Mucosa of stomach (tissue), 1 donor: ENCODE measurements around the gene NAA11.

Experiments
- H3K27me3 ChIP-seq: one replicate; pipeline ENCODE4 v1.7.0; 2013; ENCODE audit warnings: mild to moderate bottlenecking, low read length; ENCODE audit not compliant: control insufficient read depth, insufficient read depth
- H3K36me3 ChIP-seq: one replicate; pipeline ENCODE4 v1.7.0; 2013; ENCODE audit warnings: low read length; ENCODE audit not compliant: control insufficient read depth, insufficient read depth
- H3K4me1 ChIP-seq: one replicate; pipeline ENCODE4 v1.7.0; 2013; ENCODE audit warnings: mild to moderate bottlenecking, low read length; ENCODE audit not compliant: control insufficient read depth, insufficient read depth
- H3K4me3 ChIP-seq: one replicate; pipeline ENCODE4 v1.7.0; 2013; ENCODE audit warnings: low read length
- H3K9ac ChIP-seq: one replicate; pipeline ENCODE4 v1.7.0; 2013; ENCODE audit warnings: mild to moderate bottlenecking, low read length, moderate library complexity
- H3K9me3 ChIP-seq: one replicate; pipeline ENCODE4 v1.7.0; 2013; ENCODE audit warnings: mild to moderate bottlenecking, low read length, moderate library complexity; ENCODE audit not compliant: control insufficient read depth
- donor health status: Pancreatic carcinoma.

Gene NAA11

GRCh38 chr4:79338148-79338547 is 12.3 kb upstream of the NAA11 start:
- Histone ChIP-seq H3K4me3 (no peak overlapping the region), H3K9ac (no peak overlapping the region), H3K36me3 (no peaks in the 10 kb centered on the region), H3K9me3 (no peaks in the 10 kb centered on the region), H3K4me1 (no peaks in the 10 kb centered on the region), H3K27me3 (no peaks in the 10 kb centered on the region)

DNA sequence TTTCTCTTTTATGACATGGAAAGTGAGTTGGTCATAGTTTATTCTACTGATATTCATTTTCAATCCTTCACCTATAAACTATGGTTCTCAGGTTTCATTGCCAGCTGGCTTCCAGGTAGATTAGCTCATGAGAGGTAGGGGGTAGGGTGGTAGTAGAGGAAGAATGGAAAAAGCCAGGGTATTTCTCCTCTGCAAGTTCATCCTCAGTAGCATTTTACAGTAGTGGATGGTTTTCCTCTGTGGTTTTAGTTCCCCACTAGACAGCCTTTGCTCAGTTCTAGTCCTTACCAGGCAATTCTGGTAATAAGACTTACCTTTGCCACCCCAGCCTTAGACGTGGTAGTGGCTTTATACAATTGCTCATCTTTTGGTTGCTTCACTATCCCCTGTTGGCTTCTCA is 8.9 kb upstream of the NAA11 start:
- no peaks in the 10 kb centered on the region for H3K27me3 ChIP-seq
- H3K9me3 ChIP-seq: no peaks in the 10 kb centered on the region
- no peak overlapping the region for H3K9ac ChIP-seq
- H3K36me3 ChIP-seq: no peaks in the 10 kb centered on the region
- H3K4me1 ChIP-seq: no peaks in the 10 kb centered on the region
- H3K4me3 ChIP-seq: no peak overlapping the region

- no peaks in the 10 kb centered on the region for H3K36me3 ChIP-seq
- no peak overlapping the region for H3K4me3 ChIP-seq
- H3K9me3 ChIP-seq: no peaks in the 10 kb centered on the region
- no peak overlapping the region for H3K9ac ChIP-seq
- no peaks in the 10 kb centered on the region for H3K27me3 ChIP-seq
- H3K4me1 ChIP-seq: no peaks in the 10 kb centered on the region
Observed at GRCh38 chr4:79334341-79334740, 8.5 kb upstream of the NAA11 start.

- no peaks in the 10 kb centered on the region for H3K36me3 ChIP-seq
- H3K9ac ChIP-seq: no peak overlapping the region
- H3K4me3 ChIP-seq: no peak overlapping the region
- no peaks in the 10 kb centered on the region for H3K9me3 ChIP-seq
- H3K4me1 ChIP-seq: no peaks in the 10 kb centered on the region
- H3K27me3 ChIP-seq: no peaks in the 10 kb centered on the region
Observed at GRCh38 chr4:79331126-79331876, 5.4 kb upstream of the NAA11 start.

DNA sequence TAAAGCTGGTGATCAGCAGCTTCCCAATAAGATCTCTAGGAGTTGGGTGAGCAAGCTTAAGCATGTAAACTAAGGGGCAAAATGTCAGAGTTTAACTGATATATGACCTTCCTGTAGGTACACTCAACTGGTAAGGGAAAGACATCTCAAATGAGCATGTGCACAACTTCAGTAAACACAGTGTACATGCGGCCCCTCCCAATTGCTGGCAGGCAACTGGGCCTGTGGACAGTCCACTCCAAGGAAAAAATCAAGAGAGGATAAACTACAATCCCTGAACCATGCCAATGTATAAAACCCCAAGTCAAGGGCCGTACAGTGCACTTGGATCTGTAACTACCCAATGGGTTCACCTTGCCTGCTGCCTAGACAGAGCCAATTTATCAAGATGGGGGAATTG is 4.9 kb upstream of the NAA11 start:
- no peak overlapping the region for H3K9ac ChIP-seq
- H3K4me3 ChIP-seq: no peak overlapping the region
- no peaks in the 10 kb centered on the region for H3K9me3 ChIP-seq
- H3K4me1 ChIP-seq: no peaks in the 10 kb centered on the region
- H3K36me3 ChIP-seq: no peaks in the 10 kb centered on the region
- H3K27me3 ChIP-seq: no peaks in the 10 kb centered on the region

DNA sequence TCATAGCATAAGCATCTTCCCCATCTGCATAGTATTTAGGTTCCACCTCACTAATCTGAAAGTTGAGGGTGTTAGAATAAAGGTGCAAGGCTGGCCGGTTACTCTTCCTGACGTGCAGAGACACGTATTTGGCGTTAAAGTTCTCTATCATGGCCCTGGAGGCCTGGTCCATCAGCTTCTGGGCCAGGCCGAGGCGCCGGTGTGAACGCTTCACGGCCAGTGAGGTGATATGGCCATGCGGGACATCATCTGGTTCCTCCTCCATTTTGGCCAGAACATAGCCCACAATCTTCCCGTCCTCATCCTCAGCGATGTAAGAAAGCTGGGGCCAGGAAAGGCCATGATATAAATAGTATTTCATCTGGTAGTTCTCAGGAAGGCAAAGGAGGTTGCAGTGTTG is 425 bp downstream of the NAA11 start:
- H3K4me3 ChIP-seq: no peak overlapping the region
- no peaks in the 10 kb centered on the region for H3K9me3 ChIP-seq
- no peaks in the 10 kb centered on the region for H3K36me3 ChIP-seq
- no peaks in the 10 kb centered on the region for H3K4me1 ChIP-seq
- H3K27me3 ChIP-seq: no peaks in the 10 kb centered on the region
- H3K9ac ChIP-seq: no peak overlapping the region

DNA sequence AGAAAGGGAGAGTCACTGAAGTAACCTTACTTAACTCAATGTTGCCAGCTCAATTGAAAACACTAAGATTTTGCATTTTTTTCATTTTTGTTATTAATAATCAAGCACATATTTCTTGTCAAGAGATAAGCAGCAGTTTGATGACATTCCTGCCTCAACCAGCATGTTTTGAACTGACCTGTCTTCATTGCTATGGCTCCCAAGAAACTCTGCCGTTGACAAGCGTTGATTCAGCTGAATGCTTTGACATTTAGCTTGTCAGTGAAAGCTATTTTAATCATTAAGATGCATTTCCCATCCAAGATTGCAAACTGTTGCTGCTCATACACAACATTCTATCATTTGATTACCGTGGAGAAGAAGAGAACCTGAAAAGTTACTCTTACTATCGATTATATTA is 5.9 kb downstream of the NAA11 start:
- H3K4me3 ChIP-seq: no peak overlapping the region
- H3K9me3 ChIP-seq: no peaks in the 10 kb centered on the region
- H3K9ac ChIP-seq: no peak overlapping the region

DNA sequence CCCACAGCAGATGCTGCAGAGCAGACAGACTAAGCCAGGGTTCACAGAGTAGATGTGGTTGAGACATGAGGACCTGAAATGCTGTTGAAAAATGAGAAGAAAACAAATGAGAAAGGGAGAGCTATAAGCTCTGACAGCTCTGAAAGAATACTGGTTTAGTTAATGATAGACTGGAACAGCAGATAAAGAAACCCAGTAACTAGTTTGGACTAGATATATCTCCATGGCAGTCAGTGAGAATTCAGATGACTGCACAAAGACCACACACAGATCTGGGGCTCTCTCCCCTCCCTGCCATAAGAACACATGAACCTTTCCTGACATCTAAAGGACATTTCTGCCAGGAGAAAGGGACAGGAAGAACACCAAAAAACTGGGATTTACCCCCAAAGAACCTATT is 8.2 kb downstream of the NAA11 start:
- Histone ChIP-seq H3K4me3 (no peak overlapping the region), H3K27me3 (no peaks in the 10 kb centered on the region), H3K4me1 (no peaks in the 10 kb centered on the region), H3K36me3 (no peaks in the 10 kb centered on the region), H3K9ac (no peak overlapping the region), H3K9me3 (no peaks in the 10 kb centered on the region)

More for the DNA sequence above, 5.9 kb downstream of the NAA11 start:
- Histone ChIP-seq H3K36me3 (no peaks in the 10 kb centered on the region), H3K4me1 (no peaks in the 10 kb centered on the region), H3K27me3 (no peaks in the 10 kb centered on the region)

GRCh38 chr4:79315891-79316290 is 10.0 kb downstream of the NAA11 start:
- H3K4me3 ChIP-seq: no peak overlapping the region
- H3K27me3 ChIP-seq: no peaks in the 10 kb centered on the region
- H3K9me3 ChIP-seq: no peaks in the 10 kb centered on the region
- H3K4me1 ChIP-seq: no peaks in the 10 kb centered on the region
- H3K36me3 ChIP-seq: no peaks in the 10 kb centered on the region
- no peak overlapping the region for H3K9ac ChIP-seq

DNA sequence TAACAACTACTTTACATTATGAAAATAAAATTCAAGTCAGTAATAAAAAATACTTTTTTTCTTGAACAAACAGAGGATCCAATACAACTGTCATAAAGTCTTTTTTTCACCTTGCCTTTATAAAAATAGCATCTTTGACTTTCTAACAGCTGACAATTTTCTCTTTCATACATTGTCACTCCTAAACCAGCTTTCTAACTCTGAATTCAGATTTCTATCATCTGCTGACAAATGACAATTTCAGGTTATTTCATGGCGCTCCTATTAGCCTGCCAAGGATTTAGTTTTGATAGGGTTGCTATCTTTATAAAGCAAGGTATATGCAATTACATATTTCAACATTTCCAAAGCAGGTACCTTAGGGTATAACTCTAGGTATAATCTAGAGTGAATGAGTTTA is 14.6 kb downstream of the NAA11 start:
- Histone ChIP-seq H3K9ac (no peak overlapping the region), H3K9me3 (no peaks in the 10 kb centered on the region), H3K27me3 (no peaks in the 10 kb centered on the region), H3K4me1 (no peaks in the 10 kb centered on the region), H3K4me3 (no peak overlapping the region), H3K36me3 (no peaks in the 10 kb centered on the region)

- no peaks in the 10 kb centered on the region for H3K9me3 ChIP-seq
- H3K9ac ChIP-seq: no peak overlapping the region
- H3K36me3 ChIP-seq: no peaks in the 10 kb centered on the region
- H3K27me3 ChIP-seq: no peaks in the 10 kb centered on the region
- no peak overlapping the region for H3K4me3 ChIP-seq
- no peaks in the 10 kb centered on the region for H3K4me1 ChIP-seq
Observed at GRCh38 chr4:79308971-79309370, 16.9 kb downstream of the NAA11 start.

- Histone ChIP-seq H3K4me3 (no peak overlapping the region), H3K9ac (no peak overlapping the region), H3K27me3 (no peaks in the 10 kb centered on the region), H3K9me3 (no peaks in the 10 kb centered on the region), H3K36me3 (no peaks in the 10 kb centered on the region), H3K4me1 (no peaks in the 10 kb centered on the region)
Observed at GRCh38 chr4:79308137-79308536, 17.7 kb downstream of the NAA11 start.

DNA sequence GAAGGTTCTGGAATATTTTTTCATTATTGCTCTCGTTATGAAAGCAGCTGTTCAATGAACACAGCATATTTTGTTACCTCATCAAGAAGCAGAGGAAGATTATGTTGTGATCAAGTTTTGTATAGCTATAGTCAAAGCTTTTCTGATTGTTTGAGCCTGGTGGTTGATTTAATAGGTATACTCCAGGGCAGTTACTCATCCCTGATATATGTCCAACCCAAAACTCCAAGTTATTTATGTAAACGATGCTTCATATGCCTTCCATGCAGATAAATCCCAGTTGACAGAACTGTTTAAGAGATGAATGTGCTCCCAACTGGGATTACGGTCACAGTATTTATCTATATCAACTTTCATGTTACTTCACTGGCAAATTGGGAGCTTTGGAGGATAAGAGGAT is 19.1 kb downstream of the NAA11 start:
- H3K9me3 ChIP-seq: no peaks in the 10 kb centered on the region
- H3K4me1 ChIP-seq: no peaks in the 10 kb centered on the region
- H3K9ac ChIP-seq: no peak overlapping the region
- H3K27me3 ChIP-seq: no peaks in the 10 kb centered on the region
- no peak overlapping the region for H3K4me3 ChIP-seq
- H3K36me3 ChIP-seq: no peaks in the 10 kb centered on the region
